ENCODE data around the gene RASD2. TPM values are rescaled to one million over a fixed set of nuclear protein-coding genes. Genes with fewer than 3 reads are reported as not detected.

RASD2 gene
- total RNA-seq, 4 donors from 2014 or later: 1.8 to 5.4 (median 1.9) TPM

GRCh38 chr22:35593891-35594470 is 53.4 kb downstream of the RASD2 start:
- H3K4me1 ChIP-seq: peaks cover 73 to 80% of the 10 kb centered on the region in 2 donors

GRCh38 chr22:35594686-35595085 is 54.1 kb downstream of the RASD2 start:
- ATAC-seq: no peak
- in situ Hi-C loops (cut with MboI; ENCODE audit: low sequenced_read_pairs in 4 of 4): loop anchor here in 2 of 4 donors (25.0 kb wide), 1 partner anchor 257 kb away; no protein-coding TSS in a partner anchor
- peaks cover 76 to 82% of the 10 kb centered on the region in 2 donors for H3K4me1 ChIP-seq
- no peaks in the 10 kb centered on the region for H3K36me3 ChIP-seq
- no peaks in the 10 kb centered on the region for H3K27me3 ChIP-seq
- H3K9me3 ChIP-seq: no peaks in the 10 kb centered on the region
- DNase-seq: no peak
- peak overlapping the region; percentile 90 to 99 (median 96) for H3K27ac ChIP-seq
- intact Hi-C loops (cut with DNase I; ENCODE audit: low total_unique reads): no loop called here
- H3K4me3 ChIP-seq: no peak overlapping the region
- TF ChIP-seq CTCF (IDR thresholded peaks at IDR 0.05 in 4 of 5, conservative IDR thresholded peaks at IDR 0.05 in 1 of 5) (no peak), POLR2A (IDR thresholded peaks at IDR 0.05) (peak in 1 of 2 donors; percentile 6)

More at GRCh38 chr22:35593891-35594470, 53.4 kb downstream of the RASD2 start:
- no peak for TF ChIP-seq CTCF (IDR thresholded peaks at IDR 0.05 in 4 of 5, conservative IDR thresholded peaks at IDR 0.05 in 1 of 5)
- no peak for TF ChIP-seq POLR2A (IDR thresholded peaks at IDR 0.05)
- in situ Hi-C loops (cut with MboI; ENCODE audit: low sequenced_read_pairs in 4 of 4) (loop anchor here in 2 of 4 donors (25.0 kb wide), 1 partner anchor 257 kb away; no protein-coding TSS in a partner anchor), intact Hi-C loops (cut with DNase I; ENCODE audit: low total_unique reads) (no loop called here)
- H3K4me3 ChIP-seq: no peak overlapping the region
- H3K36me3 ChIP-seq: no peaks in the 10 kb centered on the region
- H3K27me3 ChIP-seq: no peaks in the 10 kb centered on the region
- DNase-seq (peak in 1 of 2 donors; percentile 15), ATAC-seq (no peak)
- H3K9me3 ChIP-seq: no peaks in the 10 kb centered on the region
- peak overlapping the region; percentile 90 to 99 (median 96) for H3K27ac ChIP-seq

- peak; percentile 70 to 92 for DNase-seq
- intact Hi-C loops (cut with DNase I; ENCODE audit: low total_unique reads) (no loop called here), in situ Hi-C loops (cut with MboI; ENCODE audit: low sequenced_read_pairs in 4 of 4) (loop anchor here in 2 of 4 donors (25.0 kb wide), 1 partner anchor 260 kb away; no protein-coding TSS in a partner anchor)
- Histone ChIP-seq H3K27ac (peak overlapping the region; percentile 90 to 99 (median 96)), H3K36me3 (no peaks in the 10 kb centered on the region), H3K4me1 (peaks cover 66 to 69% of the 10 kb centered on the region in 2 donors), H3K9me3 (no peaks in the 10 kb centered on the region), H3K27me3 (no peaks in the 10 kb centered on the region), H3K4me3 (no peak overlapping the region)
- no peak for TF ChIP-seq POLR2A (IDR thresholded peaks at IDR 0.05)
- no peak for TF ChIP-seq CTCF (IDR thresholded peaks at IDR 0.05 in 4 of 5, conservative IDR thresholded peaks at IDR 0.05 in 1 of 5)
- ATAC-seq: peak; percentile 67 to 77
Observed at GRCh38 chr22:35596821-35597220, 56.2 kb downstream of the RASD2 start.

GRCh38 chr22:35597692-35598395 is 57.2 kb downstream of the RASD2 start:
- Histone ChIP-seq H3K9me3 (no peaks in the 10 kb centered on the region), H3K27ac (peak overlapping the region; percentile 90 to 99 (median 96)), H3K4me3 (no peak overlapping the region), H3K4me1 (peaks cover 57 to 64% of the 10 kb centered on the region in 2 donors), H3K27me3 (no peaks in the 10 kb centered on the region), H3K36me3 (no peaks in the 10 kb centered on the region)
- ATAC-seq (peak in 1 of 2 donors; percentile 13), DNase-seq (peak in 1 of 2 donors; percentile 79)
- no peak for TF ChIP-seq CTCF (IDR thresholded peaks at IDR 0.05 in 4 of 5, conservative IDR thresholded peaks at IDR 0.05 in 1 of 5)
- TF ChIP-seq POLR2A (IDR thresholded peaks at IDR 0.05): no peak
- intact Hi-C loops (cut with DNase I; ENCODE audit: low total_unique reads): no loop called here
- in situ Hi-C loops (cut with MboI; ENCODE audit: low sequenced_read_pairs in 4 of 4): loop anchor here in 2 of 4 donors (25.0 kb wide), 1 partner anchor 261 kb away; no protein-coding TSS in a partner anchor

Data from gastrocnemius medialis (tissue), 4 donors.